MM.1S (cell line): Measurements from ENCODE around the gene TTLL3.

Source experiments
- EZH2 ChIP-seq: fragments of 300-600 bp; sonication (generic); optimal IDR thresholded peaks from 2 replicates; pipeline ENCODE3; 2017; ENCODE audit warnings: low read depth, mild to moderate bottlenecking, antibody characterized with exemption, low read length, mixed read lengths
- EZH2phosphoT487 ChIP-seq: fragments of 300-600 bp; sonication (generic); IDR thresholded peaks from 2 replicates; pipeline ENCODE4 v1.6.1; 2018; ENCODE audit warnings: antibody characterized with exemption, low read length
- TF ChIP-seq, protein P1 (sequence below): fragments of 300-600 bp; sonication (generic); IDR thresholded peaks from 2 replicates; pipeline ENCODE4 v1.5.1; 2016; ENCODE audit warnings: antibody characterized with exemption, low read length, mixed read lengths

DNA sequence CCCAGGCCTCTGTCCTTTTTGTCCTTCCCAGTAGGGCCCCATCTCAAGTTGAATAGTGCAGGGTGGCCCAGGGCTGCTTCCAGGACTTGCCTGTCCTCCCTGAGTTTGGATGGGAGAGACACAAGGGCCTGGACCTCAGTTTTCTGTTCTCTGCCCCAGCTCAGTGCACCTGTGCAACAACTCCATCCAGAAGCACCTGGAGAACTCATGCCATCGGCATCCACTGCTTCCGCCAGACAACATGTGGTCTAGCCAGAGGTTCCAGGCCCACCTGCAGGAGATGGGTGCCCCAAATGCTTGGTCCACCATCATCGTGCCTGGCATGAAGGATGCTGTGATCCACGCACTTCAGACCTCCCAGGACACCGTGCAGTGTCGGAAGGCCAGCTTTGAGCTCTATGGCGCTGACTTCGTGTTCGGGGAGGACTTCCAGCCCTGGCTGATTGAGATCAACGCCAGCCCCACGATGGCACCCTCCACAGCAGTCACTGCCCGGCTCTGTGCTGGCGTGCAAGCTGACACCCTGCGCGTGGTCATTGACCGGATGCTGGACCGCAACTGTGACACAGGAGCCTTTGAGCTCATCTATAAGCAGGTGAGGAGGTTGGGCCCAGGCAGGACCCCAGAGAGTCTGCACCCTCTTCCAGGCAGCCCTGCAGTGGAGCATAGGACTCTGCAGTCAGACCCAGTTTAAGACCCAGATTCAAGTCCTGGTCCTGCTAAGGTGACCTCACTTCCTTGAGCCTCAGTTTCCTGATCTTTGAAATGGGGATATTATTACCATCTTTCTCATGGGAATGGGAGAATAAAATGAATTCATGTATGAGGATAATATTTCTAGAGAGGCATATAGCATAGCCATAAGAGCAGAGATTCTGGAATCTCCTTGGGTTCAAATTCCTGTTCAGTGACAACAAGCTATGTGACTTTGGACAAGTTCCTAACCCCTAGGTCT lies 19.0 kb downstream of the TTLL3 start:
- TF ChIP-seq, protein P1, sequence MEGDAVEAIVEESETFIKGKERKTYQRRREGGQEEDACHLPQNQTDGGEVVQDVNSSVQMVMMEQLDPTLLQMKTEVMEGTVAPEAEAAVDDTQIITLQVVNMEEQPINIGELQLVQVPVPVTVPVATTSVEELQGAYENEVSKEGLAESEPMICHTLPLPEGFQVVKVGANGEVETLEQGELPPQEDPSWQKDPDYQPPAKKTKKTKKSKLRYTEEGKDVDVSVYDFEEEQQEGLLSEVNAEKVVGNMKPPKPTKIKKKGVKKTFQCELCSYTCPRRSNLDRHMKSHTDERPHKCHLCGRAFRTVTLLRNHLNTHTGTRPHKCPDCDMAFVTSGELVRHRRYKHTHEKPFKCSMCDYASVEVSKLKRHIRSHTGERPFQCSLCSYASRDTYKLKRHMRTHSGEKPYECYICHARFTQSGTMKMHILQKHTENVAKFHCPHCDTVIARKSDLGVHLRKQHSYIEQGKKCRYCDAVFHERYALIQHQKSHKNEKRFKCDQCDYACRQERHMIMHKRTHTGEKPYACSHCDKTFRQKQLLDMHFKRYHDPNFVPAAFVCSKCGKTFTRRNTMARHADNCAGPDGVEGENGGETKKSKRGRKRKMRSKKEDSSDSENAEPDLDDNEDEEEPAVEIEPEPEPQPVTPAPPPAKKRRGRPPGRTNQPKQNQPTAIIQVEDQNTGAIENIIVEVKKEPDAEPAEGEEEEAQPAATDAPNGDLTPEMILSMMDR = no peak
- TF ChIP-seq EZH2phosphoT487 = no peak
- no peak for TF ChIP-seq EZH2
